ENCODE measurements around the gene CRYBA2.

CRYBA2 gene

DNA sequence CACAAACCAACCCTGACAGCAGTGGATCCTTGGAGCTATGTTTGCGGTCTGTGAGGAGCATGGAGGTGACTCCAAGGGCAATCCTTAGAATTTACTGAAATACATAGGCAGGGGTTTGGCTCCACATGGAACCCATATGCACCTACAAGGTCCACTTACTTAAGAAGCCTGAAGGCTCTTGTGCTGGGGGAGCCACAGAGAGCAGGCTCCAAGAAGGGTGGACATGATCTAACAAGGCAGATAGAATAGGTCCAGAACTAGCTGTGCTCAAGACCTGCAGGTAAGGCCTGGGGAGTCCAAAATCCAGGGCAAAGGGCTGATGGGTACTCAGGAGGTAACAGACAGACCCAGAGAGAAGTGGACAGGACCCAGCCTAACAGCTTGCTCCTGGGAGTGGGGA is 34.9 kb downstream of the CRYBA2 start:
- no peak for DNase-seq (ENCODE audit: extremely low read depth, low read depth)
- TF ChIP-seq, protein P1, sequence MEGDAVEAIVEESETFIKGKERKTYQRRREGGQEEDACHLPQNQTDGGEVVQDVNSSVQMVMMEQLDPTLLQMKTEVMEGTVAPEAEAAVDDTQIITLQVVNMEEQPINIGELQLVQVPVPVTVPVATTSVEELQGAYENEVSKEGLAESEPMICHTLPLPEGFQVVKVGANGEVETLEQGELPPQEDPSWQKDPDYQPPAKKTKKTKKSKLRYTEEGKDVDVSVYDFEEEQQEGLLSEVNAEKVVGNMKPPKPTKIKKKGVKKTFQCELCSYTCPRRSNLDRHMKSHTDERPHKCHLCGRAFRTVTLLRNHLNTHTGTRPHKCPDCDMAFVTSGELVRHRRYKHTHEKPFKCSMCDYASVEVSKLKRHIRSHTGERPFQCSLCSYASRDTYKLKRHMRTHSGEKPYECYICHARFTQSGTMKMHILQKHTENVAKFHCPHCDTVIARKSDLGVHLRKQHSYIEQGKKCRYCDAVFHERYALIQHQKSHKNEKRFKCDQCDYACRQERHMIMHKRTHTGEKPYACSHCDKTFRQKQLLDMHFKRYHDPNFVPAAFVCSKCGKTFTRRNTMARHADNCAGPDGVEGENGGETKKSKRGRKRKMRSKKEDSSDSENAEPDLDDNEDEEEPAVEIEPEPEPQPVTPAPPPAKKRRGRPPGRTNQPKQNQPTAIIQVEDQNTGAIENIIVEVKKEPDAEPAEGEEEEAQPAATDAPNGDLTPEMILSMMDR (IDR thresholded peaks at IDR 0.05; ENCODE audit: low read depth, low read length), result no peak

DNA sequence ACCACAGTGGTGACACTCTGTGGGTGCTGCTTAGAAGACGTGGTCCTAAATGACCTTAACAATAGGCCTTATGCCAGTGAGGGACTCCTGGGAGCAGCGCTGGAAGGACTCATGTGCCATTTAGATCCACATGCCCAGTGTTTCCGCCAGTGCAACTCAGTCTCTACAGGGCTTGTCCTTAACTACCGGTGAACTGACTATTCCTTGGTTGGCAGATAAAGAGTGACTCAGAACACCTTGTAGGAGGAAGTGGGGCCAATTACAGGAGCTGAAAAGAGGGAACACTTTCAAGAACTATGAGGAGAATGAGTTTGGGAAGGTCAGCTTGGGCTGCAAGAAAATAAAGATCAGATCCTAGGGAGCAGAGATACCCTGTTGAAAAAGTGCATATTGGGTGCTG is 35.6 kb downstream of the CRYBA2 start:
- TF ChIP-seq, protein P1 (IDR thresholded peaks at IDR 0.05; ENCODE audit: low read depth, low read length), result no peak
- DNase-seq (ENCODE audit: extremely low read depth, low read depth), result no peak

DNA sequence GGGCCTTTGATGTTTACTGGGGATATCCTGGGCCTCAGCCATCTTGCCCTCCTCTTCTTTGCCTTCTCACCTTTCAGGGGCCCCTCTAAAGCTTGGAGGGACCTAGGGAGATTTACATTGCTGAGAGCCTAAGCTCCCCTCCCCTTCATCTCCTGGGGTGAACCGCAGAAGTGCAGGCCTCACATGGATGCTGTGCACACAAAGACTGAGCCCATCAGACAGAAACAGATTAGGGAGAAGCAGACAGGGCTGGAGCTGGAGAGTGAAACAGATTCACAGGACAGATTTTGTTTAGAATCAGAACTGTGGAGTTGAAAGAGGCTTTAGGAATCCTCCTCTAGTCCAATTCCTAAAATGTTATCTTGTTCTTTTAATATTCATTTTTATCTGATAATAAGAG is 37.2 kb downstream of the CRYBA2 start:
- no peak for DNase-seq (ENCODE audit: extremely low read depth, low read depth)
- TF ChIP-seq, protein P1 (IDR thresholded peaks at IDR 0.05; ENCODE audit: low read depth, low read length), result no peak

DNA sequence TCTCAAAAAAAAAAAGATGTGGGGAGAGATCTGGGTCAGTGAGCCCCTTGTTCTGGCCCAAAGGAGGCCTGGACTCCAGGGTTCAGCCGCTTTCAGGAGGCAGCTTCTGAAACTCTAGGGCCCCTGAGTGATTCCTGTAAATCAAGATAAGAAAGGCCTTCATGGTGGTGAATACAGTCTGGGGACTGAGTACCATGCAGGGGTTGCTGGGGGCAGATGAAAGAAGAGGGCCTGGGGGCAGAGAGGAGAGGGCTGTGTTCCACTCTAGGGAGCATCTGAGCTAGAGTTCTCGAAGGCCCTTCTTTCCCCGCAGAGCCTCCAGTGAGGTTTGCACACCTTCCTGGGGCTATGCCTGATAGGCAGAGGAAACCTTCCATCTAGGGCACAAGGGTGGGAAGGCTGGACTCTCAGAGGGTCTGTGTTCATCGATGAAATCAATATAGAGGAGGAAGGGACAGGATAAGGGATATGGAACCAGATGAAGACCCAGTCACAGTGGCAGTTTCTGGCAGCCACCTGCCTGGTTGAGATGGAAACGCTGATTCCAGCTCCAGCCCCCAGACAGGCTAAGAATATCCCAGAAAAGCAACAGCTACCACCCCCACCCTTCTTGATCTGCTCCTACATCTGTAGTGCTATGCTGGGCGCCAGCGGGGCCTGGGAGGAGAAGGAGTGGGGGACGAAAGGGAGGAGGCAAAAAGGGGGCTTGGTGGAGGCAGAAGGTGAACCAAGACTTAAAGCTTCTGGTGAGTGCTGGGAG is 38.5 kb downstream of the CRYBA2 start:
- TF ChIP-seq, protein P1 (IDR thresholded peaks at IDR 0.05; ENCODE audit: low read depth, low read length), result no peak
- DNase-seq (ENCODE audit: extremely low read depth, low read depth), result no peak

DNA sequence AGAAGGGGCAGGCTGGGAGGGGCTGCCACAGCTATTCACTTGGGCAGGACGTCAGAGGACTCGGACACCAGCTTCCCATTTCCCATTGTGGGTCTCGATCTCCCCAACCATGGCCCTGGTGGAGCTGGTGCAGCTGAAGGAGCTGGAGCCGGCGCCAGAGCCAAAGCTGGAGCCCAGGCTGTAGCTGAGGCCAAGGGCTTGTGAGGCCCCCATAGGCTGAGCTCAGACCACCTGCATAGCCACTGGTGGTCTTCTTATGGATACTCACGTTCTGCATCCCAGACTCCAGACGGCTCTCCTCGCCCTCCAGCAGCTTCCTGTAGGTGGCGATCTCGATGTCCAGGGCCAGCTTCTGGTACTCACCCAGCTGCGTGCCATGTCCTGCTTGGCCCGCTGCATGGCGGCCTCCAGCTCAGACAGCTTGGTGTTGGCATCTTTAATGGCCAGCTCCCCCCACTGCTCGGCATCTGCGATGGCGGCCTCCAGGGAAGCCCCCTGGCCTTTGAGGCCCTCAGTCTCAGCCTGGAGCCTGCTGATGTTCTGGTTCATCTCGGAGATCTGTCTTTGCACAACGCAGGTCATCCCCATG is 39.8 kb downstream of the CRYBA2 start:
- TF ChIP-seq, protein P1 (IDR thresholded peaks at IDR 0.05; ENCODE audit: low read depth, low read length), result no peak
- DNase-seq (ENCODE audit: extremely low read depth, low read depth), result no peak

DNA sequence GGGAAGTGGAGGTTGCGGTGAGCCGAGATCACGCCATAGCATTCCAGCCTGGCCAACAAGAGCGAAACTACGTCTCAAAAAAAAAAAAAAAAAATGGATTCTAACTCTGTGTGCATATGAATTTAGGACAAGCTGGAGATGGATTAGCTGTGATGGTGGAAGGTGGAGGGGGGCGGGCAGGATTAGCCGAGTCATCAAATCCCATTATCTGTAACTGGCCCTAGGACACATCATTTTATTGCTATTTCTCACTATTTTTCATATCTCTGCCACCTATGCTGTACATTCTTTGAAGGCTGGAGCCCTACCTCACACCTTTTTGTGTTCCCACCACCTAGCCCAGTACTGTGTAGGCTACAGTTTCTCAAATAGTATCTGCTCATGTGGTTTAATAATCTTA is 41.1 kb downstream of the CRYBA2 start:
- TF ChIP-seq, protein P1 (IDR thresholded peaks at IDR 0.05; ENCODE audit: low read depth, low read length), result no peak
- no peak for DNase-seq (ENCODE audit: extremely low read depth, low read depth)

DNA sequence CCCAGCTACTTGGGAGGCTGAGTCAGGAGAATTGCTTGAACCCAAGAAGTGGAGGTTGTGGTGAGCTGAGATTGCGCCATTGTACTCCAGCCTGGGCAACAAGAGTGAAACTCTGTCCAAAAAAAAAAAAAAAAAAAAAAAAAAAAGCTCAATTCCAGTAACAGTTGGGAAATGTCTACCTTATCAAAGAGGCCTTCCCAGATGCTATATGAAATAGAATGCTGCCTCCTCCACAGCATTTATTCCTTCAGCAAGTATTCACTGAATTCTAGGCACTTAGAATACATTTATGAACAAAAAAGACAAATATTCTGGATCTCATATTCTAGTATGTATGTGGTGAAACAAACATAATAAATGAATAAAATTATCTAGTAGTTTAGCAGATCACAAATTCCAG is 46.6 kb downstream of the CRYBA2 start:
- no peak for DNase-seq (ENCODE audit: extremely low read depth, low read depth)
- TF ChIP-seq, protein P1 (IDR thresholded peaks at IDR 0.05; ENCODE audit: low read depth, low read length), result no peak

All from AG09319 (cell line).